GM19240 (cell line): ENCODE results near the gene TNFRSF12A.
"Not testable (repeated sequence)": the region's sequence is repeated elsewhere in the genome, so short reads cannot be mapped to it uniquely, and the experiment has no call there.

Experiments used
- DNase-seq: peaks from one replicate; pipeline ENCODE4 v3.0.0; 2011; ENCODE audit warnings: low spot score; ENCODE audit not compliant: insufficient read length

TNFRSF12A gene

DNA sequence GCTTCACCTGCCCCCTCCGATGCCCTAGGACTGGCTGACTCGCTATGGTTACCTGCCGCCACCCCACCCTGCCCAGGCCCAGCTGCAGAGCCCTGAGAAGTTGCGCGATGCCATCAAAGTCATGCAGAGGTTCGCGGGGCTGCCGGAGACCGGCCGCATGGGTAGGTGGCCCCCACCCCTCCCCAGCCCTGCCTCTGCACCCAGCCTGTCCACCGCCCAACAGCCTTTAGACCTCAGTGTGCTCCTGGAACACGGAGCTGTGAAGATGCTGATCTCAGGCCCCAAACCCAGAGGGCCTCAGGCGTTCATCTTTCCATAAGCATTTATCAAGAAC, 27.2 kb downstream of the TNFRSF12A start:
- DNase-seq: no peak

DNA sequence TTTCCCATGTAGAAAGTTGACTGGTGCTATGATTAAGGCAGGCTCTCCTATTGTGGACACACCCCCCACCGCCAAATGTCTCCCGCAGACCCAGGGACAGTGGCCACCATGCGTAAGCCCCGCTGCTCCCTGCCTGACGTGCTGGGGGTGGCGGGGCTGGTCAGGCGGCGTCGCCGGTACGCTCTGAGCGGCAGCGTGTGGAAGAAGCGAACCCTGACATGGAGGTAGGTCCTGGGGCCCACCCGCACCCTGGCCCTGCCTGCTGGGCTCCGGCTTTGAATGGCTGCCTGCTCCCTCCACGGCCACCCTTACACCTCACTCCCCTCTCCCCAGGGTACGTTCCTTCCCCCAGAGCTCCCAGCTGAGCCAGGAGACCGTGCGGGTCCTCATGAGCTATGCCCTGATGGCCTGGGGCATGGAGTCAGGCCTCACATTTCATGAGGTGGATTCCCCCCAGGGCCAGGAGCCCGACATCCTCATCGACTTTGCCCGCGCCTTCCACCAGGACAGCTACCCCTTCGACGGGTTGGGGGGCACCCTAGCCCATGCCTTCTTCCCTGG, 29.8 kb downstream of the TNFRSF12A start:
- DNase-seq: no peak

DNA sequence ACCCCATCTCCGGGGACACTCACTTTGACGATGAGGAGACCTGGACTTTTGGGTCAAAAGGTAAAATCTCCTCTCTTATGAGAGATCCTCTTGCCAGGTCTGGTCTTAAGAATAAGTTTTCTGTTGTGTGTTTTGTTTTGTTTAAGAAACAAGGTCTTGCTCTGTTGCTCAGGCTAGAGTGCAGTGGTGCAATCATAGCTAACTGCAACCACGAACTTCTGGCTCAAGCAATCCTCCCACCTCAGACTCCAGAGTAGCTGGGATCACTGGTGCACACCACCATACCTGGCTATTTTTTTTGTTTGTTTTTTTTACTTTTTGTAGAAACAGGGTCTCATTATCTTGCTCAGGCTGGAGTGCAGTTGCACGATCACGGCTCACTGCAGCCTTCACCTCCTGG, 30.3 kb downstream of the TNFRSF12A start:
- DNase-seq: no peak

DNA sequence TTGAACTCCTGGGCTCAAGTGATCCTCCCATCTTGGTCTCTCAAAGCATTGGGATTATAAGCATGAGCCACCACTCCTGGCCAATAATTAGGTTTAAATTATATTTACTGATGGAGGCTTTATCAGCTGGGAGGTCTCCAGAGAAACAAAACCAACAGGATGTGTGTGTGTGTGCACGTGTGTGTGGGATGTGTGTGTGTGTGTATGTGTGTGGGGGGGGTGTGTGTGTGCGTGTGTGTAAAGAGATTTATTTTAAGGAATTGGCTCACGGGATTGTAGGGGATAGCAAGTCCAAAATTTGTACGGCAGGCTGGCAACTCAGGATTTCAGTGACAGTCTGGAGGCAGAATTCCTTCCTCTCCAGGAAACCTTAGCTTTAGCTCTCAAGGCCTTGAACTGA, 30.8 kb downstream of the TNFRSF12A start:
- DNase-seq: no peak

DNA sequence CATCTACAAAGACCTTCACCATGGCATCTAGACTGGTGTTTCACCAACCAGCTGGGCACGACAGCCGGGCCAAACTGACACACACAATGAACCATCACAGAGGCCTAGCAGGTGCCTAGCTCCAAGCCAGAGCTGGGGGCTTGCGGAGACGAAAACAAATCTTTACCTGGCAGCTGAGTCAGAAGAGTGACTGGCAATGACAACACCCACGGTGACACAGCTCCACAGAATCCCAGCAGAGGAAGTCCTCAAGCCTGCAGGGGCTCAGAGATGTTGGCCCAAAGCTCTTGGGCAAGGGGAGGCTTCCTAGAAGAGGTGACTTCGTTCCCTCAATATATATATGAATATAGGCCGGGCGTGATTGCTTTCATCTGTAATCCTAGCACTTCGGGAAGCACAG, 31.3 kb downstream of the TNFRSF12A start:
- no peak for DNase-seq

DNA sequence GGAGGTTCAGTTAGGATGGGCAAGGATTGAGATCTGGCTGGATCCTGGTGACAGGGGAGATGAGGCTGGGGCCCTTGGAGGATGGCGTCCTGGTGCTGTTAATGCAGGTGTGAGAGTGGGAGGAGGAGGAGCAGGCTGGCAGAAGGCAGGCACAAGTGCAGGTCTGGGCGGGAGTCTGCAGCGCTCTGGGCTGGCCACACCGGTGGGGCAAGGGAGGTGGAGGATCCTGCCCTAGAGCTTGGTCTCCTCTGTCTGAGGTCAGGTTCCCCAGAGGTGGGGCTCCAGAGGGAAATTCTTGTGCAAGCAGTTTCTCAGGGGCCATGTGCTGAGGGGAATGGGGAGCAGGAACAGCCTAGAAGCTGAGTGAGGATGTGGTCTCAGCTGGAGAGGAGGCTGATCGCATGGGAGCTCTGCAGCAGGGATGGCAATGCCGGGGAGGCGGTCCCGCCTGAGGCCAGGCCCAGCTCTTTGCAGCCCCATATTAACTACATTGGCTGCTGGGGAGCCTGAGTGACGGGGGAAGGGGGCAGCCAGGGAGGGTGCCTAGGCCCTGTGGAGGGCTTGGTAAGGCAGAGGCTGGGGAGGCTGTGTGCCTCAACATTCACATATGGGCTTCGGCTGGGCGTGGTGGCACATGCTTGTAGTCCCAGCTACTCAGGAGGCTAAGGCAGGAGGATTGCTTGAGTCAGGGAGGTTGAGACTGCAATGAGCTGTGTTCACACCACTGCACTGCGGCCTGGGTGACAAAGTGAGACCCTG, 32.6 kb downstream of the TNFRSF12A start:
- not testable (repeated sequence) for DNase-seq

DNA sequence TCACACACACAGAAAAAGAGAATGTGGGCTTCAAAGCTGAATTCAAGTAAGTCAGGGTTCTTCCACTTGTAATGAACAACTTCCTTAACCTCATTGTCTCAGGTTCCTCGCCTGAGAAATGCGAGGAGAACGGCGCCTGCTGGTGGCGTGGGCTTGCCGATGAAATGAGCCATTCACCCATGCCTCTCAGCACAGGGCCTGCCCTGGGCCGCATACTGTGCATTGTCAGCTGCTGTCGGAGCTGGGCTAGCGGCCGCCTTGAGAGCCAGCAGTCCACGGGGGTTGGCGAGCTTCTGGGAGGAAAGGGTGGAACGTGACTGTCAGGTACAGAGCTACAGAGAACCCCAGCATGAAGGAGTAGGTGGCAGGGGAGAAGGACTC, 33.2 kb downstream of the TNFRSF12A start:
- not testable (repeated sequence) for DNase-seq

DNA sequence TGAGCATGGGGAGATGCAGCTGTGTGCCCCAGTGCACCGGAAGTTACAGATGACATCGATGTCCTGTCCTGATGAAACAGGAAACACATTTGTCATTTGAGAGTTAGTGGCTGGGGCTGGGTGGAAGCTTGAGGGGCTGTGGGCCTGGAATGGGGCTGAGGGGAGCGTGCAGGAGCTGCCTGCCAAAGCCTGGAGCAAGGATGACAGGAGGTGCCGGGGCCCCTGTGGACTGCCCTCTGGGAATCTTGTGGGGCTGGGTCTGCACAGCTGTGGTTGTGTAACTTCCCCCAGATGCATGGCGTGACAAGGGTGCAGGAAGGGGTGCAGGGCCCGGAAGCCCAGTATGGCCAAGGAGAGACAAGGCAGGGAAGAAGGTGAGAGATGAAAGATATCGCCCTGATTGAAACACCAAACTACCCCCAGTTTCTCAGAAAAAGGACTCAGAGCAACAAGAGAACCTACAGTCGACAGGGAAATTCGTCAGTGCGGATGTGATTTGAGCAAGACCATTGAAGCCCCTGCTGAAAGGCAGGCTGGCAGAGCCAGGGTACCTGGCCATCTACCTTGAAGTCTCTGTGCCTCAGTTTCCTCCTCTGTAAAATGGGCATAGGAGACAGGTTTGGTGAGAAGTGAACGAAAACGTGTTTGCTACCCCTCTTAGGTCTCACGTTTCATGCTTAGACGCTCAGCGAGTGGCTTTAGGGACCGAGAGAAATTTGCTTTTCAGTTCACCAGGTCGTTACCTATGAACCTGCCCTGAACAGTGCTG, 35.0 kb downstream of the TNFRSF12A start:
- no peak for DNase-seq

DNA sequence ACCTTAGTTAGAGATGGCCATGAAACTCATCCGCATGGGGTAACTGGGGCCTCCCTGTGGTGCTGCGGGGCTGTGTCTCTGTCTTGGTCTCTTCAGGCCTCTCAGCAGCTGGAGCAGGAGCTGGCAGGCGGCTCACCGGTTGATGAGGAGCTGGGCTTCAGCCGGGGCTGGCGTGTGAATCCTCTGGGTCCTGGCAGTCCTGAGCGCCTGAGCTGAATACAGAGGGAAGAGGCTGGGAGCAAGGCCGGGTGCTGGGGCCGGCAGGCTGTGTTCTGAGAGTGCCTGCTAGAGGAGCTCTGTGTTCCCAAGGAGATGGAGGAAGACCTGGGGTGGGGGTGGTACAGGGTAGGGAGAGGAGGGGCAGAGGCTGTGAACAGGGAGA, 35.6 kb downstream of the TNFRSF12A start:
- not testable (repeated sequence) for DNase-seq

DNA sequence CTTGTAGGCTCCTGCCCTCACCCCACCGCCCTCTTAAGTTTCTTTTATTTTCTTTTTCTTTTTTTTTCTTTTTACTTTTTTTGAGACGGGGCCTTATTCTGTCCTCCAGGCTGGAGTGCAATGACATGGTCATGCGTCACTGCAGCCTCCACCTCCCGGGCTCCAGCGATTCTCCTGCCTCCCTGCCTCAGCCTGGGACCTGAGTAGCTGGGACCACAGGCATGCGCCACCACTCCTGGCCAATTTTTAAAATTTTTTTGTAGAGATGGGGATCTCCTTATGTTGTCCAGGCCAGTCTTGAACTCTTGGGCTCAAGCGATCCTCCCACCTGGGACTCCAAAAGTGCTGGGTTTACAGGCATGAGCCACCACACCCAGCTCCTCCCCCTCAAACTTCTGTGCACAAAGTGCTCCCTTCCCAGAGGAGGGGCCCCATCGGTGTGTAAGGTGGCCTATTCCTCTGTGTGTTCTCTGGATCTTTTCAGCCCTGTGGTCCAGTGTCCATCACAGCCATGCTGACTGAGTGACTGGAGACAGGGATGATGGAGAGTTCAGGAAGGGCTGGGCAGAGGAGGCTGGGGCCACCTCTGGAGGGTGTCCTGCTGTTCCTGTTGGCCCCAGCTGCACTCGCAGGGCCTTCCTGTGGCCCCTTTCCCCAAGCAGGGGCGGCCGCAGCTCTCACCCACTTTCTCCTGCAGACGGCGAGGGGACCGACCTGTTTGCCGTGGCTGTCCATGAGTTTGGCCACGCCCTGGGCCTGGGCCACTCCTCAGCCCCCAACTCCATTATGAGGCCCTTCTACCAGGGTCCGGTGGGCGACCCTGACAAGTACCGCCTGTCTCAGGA, 36.4 kb downstream of the TNFRSF12A start:
- DNase-seq: no peak

DNA sequence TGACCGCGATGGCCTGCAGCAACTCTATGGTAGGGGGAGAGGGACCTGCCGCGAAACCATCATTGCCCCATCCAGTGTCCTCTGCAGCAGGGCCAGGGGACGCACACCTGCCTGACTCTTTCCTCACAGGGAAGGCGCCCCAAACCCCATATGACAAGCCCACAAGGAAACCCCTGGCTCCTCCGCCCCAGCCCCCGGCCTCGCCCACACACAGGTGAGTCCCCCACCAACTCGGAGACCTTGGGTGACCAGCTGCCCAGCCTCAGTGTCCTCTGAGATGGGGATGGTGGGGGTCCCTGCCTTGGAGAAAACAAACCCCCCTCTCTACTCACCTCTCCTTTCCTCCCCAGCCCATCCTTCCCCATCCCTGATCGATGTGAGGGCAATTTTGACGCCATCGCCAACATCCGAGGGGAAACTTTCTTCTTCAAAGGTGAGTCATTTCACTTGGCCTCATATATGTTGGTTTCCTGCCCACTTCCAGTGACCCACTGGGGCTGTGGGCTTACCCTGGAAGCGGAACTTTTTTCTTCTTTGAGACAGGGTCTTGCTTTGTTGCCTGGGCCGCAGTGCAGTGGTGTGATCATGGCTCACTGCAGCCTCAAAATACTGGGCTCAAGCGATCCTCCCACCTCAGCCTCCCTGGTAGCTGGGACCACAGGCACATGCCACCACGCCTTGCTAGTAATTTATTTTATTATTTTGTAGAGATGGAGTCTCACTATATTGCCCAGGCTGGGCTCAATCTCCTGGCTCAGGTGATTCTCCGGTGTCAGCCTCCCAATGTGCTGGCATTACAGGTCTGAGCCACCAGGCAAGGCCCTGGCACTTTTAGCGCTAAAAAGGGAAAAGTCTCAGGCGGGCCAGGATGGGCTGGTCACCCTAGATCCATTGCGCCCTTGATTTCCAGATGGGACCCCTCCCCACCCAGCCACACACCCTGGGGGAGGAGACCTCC, 37.3 kb downstream of the TNFRSF12A start:
- DNase-seq: no peak

DNA sequence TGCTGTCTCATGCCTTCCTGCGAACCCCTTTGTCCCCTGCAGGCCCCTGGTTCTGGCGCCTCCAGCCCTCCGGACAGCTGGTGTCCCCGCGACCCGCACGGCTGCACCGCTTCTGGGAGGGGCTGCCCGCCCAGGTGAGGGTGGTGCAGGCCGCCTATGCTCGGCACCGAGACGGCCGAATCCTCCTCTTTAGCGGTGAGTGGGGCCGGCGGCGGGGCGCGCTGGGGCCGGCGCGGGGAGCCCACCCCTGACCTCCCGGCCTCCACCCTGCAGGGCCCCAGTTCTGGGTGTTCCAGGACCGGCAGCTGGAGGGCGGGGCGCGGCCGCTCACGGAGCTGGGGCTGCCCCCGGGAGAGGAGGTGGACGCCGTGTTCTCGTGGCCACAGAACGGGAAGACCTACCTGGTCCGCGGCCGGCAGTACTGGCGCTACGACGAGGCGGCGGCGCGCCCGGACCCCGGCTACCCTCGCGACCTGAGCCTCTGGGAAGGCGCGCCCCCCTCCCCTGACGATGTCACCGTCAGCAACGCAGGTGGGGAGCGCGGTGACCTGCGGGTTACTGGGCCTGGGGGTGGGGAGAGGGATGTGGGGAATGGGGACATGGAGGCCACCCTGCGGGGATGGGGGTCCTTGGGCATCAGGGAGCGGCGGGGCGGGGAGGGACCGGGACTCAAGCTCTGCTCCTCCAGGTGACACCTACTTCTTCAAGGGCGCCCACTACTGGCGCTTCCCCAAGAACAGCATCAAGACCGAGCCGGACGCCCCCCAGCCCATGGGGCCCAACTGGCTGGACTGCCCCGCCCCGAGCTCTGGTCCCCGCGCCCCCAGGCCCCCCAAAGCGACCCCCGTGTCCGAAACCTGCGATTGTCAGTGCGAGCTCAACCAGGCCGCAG, 38.2 kb downstream of the TNFRSF12A start:
- DNase-seq: no peak

DNA sequence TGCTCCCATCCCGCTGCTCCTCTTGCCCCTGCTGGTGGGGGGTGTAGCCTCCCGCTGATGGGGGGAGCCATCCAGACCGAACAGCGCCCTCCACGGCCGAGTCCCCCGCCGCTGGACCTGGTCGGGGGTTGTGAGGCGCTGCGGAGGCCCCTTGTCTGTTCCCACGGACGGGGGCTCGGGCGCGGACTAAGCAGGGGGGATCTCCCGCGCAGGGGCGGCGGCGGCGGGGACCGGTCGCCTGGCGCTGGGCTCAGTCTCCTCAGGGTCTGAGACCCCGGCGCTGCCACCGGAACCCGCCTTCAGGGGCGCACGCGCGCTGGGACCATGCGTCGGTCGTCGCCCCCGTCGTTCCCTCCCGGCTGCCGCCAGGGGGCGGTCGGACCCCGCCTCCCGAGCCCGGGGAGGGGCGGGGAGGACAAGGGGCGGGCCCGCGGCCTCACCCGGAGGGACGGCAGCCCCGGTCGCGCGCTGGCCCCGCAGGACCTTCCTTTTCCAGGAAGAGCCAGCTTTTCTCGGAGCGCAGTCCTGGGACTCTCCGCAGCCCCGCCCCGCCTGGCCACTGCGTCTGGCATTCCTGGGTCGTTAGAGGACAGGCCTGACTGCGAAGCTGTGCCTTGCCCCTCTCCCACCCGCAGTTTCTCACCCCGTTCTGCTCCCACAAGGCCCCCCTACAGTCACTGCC, 39.0 kb downstream of the TNFRSF12A start:
- DNase-seq: peak; percentile 91

DNA sequence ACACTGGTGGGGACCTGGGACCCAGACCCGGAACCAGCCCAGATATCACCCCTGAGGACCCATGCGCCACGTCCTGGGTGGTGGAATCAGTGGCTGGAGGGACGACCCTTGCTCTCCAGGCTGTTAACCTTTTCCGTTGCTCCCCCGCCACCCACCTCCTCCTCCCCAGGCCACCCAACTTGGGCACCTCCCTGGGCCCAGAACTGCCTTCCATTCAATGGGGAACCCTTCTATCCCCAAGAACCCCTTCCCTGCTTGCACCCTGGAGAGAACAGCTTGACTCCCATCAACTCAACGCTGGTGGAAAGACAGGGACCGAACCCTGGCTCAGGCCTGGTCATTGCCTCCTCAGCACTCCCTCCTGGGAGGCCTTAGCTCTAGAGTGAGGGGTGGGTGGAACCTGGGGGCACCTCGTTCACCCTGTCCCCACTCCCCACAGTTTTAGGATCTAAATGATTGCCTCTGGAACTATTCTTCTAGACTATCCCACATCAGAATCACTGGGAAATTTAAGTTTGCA, 39.6 kb downstream of the TNFRSF12A start:
- DNase-seq: no peak

DNA sequence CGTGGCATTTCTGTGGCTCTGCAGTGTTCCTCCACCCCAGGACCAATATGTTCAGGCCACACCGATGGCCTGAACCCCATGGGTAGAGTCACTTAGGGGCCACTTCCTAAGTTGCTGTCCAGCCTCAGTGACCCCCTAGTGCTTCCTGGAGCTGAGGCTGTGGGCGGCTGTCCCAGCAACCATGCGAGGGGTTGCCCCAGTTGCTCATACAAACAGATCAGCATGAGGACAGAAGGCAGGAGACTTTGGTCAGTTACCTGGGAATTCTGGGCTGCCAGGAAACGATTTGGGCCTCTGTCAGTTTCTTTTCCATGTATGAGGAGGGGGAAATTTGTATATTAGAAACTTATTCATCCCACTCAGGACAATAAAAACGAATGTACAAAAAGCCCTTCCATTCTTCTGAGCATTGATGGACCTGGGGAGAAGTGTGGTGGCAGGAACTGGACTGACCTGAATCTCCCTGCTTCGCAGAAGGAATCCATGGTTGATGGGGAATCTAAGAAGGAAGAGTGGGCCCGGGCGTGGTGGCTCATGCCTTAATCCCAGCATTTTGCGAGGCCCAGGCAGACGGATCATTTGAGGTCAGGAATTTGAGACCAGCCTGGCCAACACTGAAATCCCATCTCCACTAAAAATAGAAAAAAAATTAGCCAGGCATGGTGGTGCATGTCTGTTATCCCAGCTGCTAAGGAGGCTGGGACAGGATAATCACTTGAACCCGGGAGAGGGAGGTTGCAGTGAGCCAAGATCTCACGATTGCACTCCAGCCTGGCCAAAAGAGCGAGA, 40.4 kb downstream of the TNFRSF12A start:
- no peak for DNase-seq

DNA sequence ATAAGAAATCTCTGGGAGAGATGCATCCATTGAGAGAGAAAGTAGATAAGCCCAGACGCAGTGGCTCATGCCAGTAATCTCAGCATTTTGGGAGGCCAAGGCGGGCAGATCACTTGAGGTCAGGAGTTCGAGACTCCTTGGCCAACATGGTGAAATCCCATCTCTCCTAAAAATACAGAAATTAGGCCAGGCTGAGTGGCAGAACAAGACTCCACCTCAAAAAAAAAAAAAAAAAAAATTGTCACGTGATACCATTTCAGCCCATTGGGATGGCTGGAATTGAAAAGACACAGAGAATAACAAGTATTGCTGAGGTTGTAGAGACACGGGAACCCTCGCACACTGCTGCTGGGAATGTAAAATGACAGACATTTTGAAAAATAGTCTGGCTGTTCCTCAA, 42.4 kb downstream of the TNFRSF12A start:
- DNase-seq: no peak

DNA sequence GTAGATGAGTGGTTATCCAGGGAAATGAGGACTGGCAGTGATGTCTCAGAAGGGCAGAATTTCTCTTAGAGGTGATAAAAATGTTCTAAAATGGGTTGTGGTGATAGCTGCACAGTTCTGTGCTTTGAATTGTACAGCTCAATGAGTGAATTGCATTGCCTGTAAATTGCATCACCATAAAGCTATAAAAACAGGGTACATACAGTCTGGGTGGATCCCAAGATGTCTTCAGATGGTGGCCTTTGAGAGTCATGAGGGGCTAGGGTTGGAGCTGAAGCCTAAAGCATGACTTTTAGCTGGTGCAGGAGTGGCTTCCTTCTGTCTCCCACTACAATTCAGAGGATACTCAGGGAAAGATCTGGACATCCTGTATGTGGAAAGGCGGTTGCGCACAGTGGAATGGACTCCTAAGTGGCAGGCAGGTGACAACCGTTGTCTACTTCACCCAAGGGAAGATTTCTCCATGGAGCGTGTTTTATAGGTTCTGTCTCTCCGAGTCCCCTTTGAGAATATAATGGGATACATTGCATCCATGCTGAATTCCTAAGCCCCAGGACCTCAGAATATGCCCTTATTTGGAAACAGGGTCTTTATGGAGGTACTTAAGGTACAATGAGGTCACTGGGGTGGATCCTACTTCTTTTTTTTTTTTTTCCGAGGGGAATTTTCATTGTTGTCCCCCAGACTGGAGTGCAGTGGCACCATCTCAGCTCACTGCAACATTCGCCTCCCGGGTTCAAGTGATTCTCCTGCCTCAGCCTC, 43.6 kb downstream of the TNFRSF12A start:
- no peak for DNase-seq
